HG03378 (cell line): Measurements from ENCODE around the gene PWWP2B.
"Not testable (repeated sequence)": the region's sequence is repeated elsewhere in the genome, so short reads cannot be mapped to it uniquely, and the experiment has no call there.

Source experiments
- ATAC-seq: cut with Tn5 transposase; IDR thresholded peaks from one replicate; pipeline ENCODE4 v1.9.1; 2021; ENCODE audit warnings: mild to moderate bottlenecking, moderate library complexity; ENCODE audit not compliant: unreplicated experiment

PWWP2B gene

GRCh38 chr10:132429281-132430230 is 32.6 kb downstream of the PWWP2B start:
- no peak for ATAC-seq

GRCh38 chr10:132430231-132430743 is 33.3 kb downstream of the PWWP2B start:
- no peak for ATAC-seq

GRCh38 chr10:132430861-132431271 is 33.9 kb downstream of the PWWP2B start:
- no peak for ATAC-seq

- ATAC-seq, result no peak
These were observed 34.7 kb downstream of the PWWP2B start for GRCh38 chr10:132431537-132432175.

DNA sequence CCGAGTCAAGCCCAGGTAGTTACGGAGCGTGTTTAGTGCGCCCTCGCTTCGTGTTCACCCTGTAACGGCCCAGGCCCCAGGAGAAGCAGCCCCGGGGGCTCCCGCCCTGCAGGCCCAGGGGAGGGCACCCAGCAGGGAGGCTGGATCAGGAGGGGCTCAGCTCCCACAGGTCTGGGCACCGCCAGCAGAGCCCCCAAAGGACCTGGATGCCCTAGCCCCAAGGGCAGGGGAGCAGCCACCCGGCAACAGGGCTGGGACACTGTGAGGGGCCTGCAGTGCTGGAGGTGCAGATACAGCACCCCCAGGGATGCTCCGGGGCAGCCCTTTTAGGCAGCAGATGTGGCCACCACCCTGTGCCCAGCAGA is 35.2 kb downstream of the PWWP2B start:
- ATAC-seq, result no peak

DNA sequence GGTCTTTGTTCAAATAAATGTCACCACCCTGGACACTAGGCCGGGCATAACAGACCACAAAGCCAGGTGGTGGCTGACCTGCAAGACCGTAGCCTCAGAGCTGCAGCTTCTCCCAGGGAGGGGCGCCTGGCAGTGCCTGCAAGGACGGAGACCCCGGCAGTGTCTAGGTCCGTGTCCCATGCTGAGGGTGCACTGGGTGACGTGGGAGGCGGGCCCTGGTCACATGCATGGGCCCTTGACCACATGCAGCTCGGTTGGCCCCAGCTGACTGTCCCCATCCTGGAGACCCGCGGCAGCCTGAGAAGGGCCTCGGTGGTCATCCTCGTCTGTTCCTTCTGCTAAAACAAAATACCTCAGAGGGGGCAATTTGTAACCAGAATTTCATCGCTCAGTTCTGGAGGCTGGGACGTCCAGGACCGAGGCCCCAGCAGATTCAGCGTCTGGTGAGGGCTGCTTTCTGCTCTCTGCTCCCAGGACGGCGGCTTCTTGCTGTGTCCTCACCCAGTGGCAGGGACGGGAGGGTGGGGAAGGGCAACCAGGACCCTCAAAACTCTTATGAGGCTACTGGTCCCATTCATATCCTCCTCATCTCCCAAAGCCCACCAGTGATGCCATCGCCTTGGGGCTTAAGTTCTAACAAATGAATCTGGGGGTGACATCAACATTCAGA is 36.8 kb downstream of the PWWP2B start:
- no peak for ATAC-seq

- no peak for ATAC-seq
These were observed 37.5 kb downstream of the PWWP2B start for GRCh38 chr10:132434405-132435005.

GRCh38 chr10:132435320-132435719 is 38.3 kb downstream of the PWWP2B start:
- not testable (repeated sequence) for ATAC-seq

- not testable (repeated sequence) for ATAC-seq
These were observed 39.1 kb downstream of the PWWP2B start for GRCh38 chr10:132436096-132436495.

GRCh38 chr10:132436861-132437410 is 39.9 kb downstream of the PWWP2B start:
- ATAC-seq, result no peak

GRCh38 chr10:132437541-132437950 is 40.5 kb downstream of the PWWP2B start:
- ATAC-seq, result no peak

GRCh38 chr10:132438091-132439024 is 41.4 kb downstream of the PWWP2B start:
- no peak for ATAC-seq

- no peak for ATAC-seq
These were observed 42.0 kb downstream of the PWWP2B start for GRCh38 chr10:132439025-132439388.

GRCh38 chr10:132439424-132440163 is 42.6 kb downstream of the PWWP2B start:
- ATAC-seq, result no peak

DNA sequence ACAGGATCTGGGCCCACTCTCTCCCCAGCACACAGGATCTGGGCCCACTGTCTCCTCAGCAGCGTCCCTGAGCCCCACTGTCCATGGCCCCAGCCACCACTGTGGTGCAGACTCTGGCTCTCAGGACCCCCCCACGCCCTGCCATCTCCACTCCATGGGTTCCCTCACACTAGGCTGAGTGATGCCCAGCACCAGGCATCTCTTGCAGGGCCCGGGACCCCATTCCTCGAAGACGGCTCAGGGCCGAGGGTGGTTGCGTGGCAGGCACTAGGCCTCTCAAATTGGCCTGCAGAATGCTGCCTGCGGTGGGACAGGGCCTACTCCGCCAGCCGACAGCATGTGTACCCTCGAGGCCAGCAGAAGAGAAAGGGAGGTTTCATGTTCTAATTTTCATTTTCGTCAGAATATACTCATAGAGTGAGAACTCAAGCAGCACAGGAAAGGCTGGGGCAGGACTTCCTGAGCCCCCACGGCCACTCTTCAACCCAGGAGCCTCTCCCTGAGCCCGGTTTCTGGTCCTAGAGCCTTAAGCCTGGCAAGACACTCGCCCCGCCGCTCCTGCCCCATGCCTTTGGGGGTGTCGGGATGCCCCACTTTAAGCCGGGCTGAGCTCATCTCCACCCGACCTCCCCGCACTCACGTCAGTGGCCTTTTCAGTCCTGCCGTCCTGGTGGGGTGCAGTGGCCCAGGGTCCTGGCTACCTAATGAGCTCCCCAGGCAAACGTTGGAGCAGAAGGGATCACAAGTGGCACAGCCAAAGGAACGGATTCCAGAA is 44.0 kb downstream of the PWWP2B start:
- no peak for ATAC-seq

DNA sequence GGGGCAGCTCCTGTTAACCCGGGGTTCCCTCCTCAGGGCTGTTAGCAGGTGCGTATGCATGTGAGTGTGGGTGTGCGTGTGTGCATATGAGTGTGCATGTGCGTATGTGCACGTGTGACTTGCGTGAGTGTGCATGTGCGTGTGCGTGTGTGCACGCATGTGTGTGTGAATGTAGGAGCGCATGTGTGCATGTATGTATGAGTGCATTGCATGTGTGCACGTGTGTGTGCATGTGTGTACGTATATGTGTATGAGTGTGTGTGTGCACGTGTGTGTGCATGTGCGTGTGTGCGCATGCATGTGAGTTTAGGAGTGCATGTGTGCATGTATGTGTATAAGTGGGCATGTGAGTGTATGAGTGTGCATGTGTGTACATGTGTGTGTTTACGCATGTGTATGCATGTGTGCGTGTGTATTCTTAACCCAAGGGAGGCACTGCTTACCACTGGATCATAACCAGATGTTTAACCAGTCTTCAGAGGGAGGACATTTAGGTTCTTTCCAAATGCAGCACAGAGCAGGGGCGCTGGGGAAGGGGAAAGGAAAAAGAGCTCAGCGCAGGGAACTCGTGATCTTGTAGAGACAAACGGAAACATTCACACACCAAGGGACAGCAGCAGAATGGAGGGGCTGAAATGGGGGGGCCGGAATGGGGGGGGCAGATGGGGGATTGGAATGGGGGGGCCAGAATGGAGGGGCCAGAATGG is 45.0 kb downstream of the PWWP2B start:
- no peak for ATAC-seq

GRCh38 chr10:132442636-132443035 is 45.6 kb downstream of the PWWP2B start:
- ATAC-seq, result no peak

DNA sequence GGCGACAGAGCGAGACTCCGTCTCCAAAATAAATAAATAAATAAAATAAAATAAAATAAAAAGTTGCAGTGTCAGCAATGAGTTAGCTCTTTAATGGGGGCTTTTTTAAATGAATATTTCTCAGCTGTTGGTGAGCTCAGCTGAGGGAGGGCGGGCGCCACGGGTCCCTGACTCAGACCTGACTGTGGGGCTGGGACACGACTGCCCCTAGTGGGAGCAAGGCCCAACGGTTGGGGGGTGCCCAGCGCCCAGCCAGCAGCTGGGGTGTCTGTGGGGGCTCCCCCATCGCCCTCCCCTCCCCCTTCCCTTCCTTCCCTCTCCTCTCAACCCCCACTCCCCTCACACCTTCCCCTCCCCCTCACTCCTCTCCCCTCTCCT is 46.6 kb downstream of the PWWP2B start:
- ATAC-seq, result no peak
